HEK293 (cell line): ENCODE measurements around the gene CPA4.

Experiments used
- CTCF ChIA-PET: fragments of 350-600 bp; formaldehyde crosslinking; extraction: SDS; loops from one replicate; lab custom pipeline; 2021; ENCODE audit warnings: antibody characterized with exemption; lab: Yijun Ruan, JAX
- POLR2A ChIA-PET: fragments of 300-600 bp; formaldehyde crosslinking; extraction: SDS; loops from one replicate; lab custom pipeline; 2020; ENCODE audit warnings: antibody characterized with exemption, inconsistent platforms; lab: Yijun Ruan, JAX
- H3K27ac ChIP-seq: fragments of 200-500 bp; sonication (Bioruptor generic); 2 replicates; pipeline ENCODE4 v1.5.1; 2014; ENCODE audit warnings: low read depth, low read length, control low read depth, inconsistent platforms; ENCODE audit errors: extremely low read depth
- H3K36me3 ChIP-seq, 2 experiments: fragments of 200-500 bp in 1 of 2; sonication (Bioruptor generic) in 1 of 2; 1 replicate in 1 of 2; 2 replicates in 1 of 2; pipeline ENCODE4 v1.5.1; 2014 to 2017; ENCODE audit warnings: inconsistent platforms in 2 of 2, low read length in 2 of 2; ENCODE audit not compliant: control insufficient read depth in 2 of 2, insufficient read depth in 1 of 2
- H3K4me1 ChIP-seq: fragments of 200-500 bp; sonication (Bioruptor generic); 2 replicates; pipeline ENCODE4 v1.5.1; 2014; ENCODE audit warnings: mild to moderate bottlenecking, low read length, inconsistent platforms; ENCODE audit not compliant: control insufficient read depth, insufficient read depth
- H3K4me3 ChIP-seq: 2 replicates; pipeline ENCODE4 v1.5.1; 2011; ENCODE audit warnings: low read depth, mild to moderate bottlenecking, control low read depth, low read length, moderate library complexity
- H3K9me3 ChIP-seq: fragments of 200-500 bp; sonication (Bioruptor generic); 2 replicates; pipeline ENCODE4 v1.5.1; 2014; ENCODE audit warnings: low read depth, low read length, inconsistent platforms; ENCODE audit not compliant: control insufficient read depth, insufficient read depth
- GFI1B ChIP-seq: fragments of 450-650 bp; formaldehyde crosslinking; IDR thresholded peaks from 2 replicates; pipeline ENCODE4 v1.5.1; 2016; ENCODE audit warnings: missing biosample characterization, missing genetic modification characterization
- GLIS2 ChIP-seq: fragments of 450-650 bp; formaldehyde crosslinking; IDR thresholded peaks from 2 replicates; pipeline ENCODE4 v1.5.1; 2016; ENCODE audit warnings: missing biosample characterization, missing genetic modification characterization
- IKZF3 ChIP-seq: fragments of 450-650 bp; IDR thresholded peaks from 2 replicates; pipeline ENCODE4 v1.5.0; 2018; ENCODE audit warnings: missing biosample characterization, mild to moderate bottlenecking, missing genetic modification characterization, moderate library complexity
- RBAK ChIP-seq: fragments of 450-650 bp; formaldehyde crosslinking; IDR thresholded peaks from 2 replicates; pipeline ENCODE4 v1.5.1; 2016; ENCODE audit warnings: missing biosample characterization, missing genetic modification characterization
- ZNF155 ChIP-seq: fragments of 450-650 bp; formaldehyde crosslinking; IDR thresholded peaks from 2 replicates; pipeline ENCODE4 v1.5.1; 2016; ENCODE audit warnings: missing biosample characterization, missing genetic modification characterization
- ZNF248 ChIP-seq: fragments of 450-650 bp; formaldehyde crosslinking; IDR thresholded peaks from 2 replicates; pipeline ENCODE4 v1.5.1; 2017; ENCODE audit warnings: missing biosample characterization, missing genetic modification characterization
- ZNF354C ChIP-seq: fragments of 450-650 bp; formaldehyde crosslinking; IDR thresholded peaks from 2 replicates; pipeline ENCODE4 v1.5.1; 2016; ENCODE audit warnings: missing biosample characterization, missing genetic modification characterization, low read depth, borderline replicate concordance
- ZNF510 ChIP-seq: fragments of 450-650 bp; formaldehyde crosslinking; IDR thresholded peaks from 2 replicates; pipeline ENCODE4 v1.5.1; 2018; ENCODE audit warnings: mild to moderate bottlenecking, missing genetic modification characterization, missing biosample characterization; ENCODE audit not compliant: insufficient replicate concordance
- ZNF571 ChIP-seq: fragments of 450-650 bp; formaldehyde crosslinking; IDR thresholded peaks from 2 replicates; pipeline ENCODE4 v1.5.0; 2017; ENCODE audit warnings: missing biosample characterization, missing genetic modification characterization
- ZNF626 ChIP-seq: fragments of 450-650 bp; sonication (Bioruptor Pico); formaldehyde crosslinking; IDR thresholded peaks from 2 replicates; pipeline ENCODE4 v1.5.1; 2018; ENCODE audit warnings: missing biosample characterization, missing genetic modification characterization, inconsistent platforms
- ZNF843 ChIP-seq: fragments of 450-650 bp; formaldehyde crosslinking; IDR thresholded peaks from 2 replicates; pipeline ENCODE4 v1.5.1; 2016; ENCODE audit warnings: missing biosample characterization, missing genetic modification characterization
- ZSCAN16 ChIP-seq: fragments of 450-650 bp; formaldehyde crosslinking; IDR thresholded peaks from 2 replicates; pipeline ENCODE4 v1.5.1; 2016; ENCODE audit warnings: missing biosample characterization, missing genetic modification characterization
- ZSCAN30 ChIP-seq: fragments of 450-650 bp; IDR thresholded peaks from 2 replicates; pipeline ENCODE4 v1.5.1; 2018; ENCODE audit warnings: missing biosample characterization, mild to moderate bottlenecking, missing genetic modification characterization, moderate library complexity
- TF ChIP-seq, protein P1 (sequence below): fragments of 450-650 bp; formaldehyde crosslinking; IDR thresholded peaks from 2 replicates; pipeline ENCODE4 v1.5.1; 2016; ENCODE audit warnings: missing biosample characterization, missing genetic modification characterization
- TF ChIP-seq, protein P2 (sequence below): fragments of 450-650 bp; formaldehyde crosslinking; conservative IDR thresholded peaks from 2 replicates; pipeline ENCODE4 v1.5.1; 2016; ENCODE audit warnings: low read depth, missing biosample characterization, missing genetic modification characterization
- TF ChIP-seq, protein P3 (sequence below): fragments of 450-650 bp; formaldehyde crosslinking; IDR thresholded peaks from 2 replicates; pipeline ENCODE4 v1.5.1; 2016; ENCODE audit warnings: missing biosample characterization, missing genetic modification characterization, borderline replicate concordance
- TF ChIP-seq, protein P4 (sequence below): fragments of 450-650 bp; formaldehyde crosslinking; IDR thresholded peaks from 2 replicates; pipeline ENCODE4 v1.5.1; 2016; ENCODE audit warnings: missing biosample characterization, missing genetic modification characterization
- TF ChIP-seq, protein P5 (sequence below): fragments of 450-650 bp; formaldehyde crosslinking; IDR thresholded peaks from 2 replicates; pipeline ENCODE4 v1.5.1; 2017; ENCODE audit warnings: missing biosample characterization, missing genetic modification characterization
- TF ChIP-seq, protein P6 (sequence below): fragments of 450-650 bp; formaldehyde crosslinking; IDR thresholded peaks from 2 replicates; pipeline ENCODE4; 2016; ENCODE audit warnings: missing biosample characterization, missing genetic modification characterization

CPA4 gene

DNA sequence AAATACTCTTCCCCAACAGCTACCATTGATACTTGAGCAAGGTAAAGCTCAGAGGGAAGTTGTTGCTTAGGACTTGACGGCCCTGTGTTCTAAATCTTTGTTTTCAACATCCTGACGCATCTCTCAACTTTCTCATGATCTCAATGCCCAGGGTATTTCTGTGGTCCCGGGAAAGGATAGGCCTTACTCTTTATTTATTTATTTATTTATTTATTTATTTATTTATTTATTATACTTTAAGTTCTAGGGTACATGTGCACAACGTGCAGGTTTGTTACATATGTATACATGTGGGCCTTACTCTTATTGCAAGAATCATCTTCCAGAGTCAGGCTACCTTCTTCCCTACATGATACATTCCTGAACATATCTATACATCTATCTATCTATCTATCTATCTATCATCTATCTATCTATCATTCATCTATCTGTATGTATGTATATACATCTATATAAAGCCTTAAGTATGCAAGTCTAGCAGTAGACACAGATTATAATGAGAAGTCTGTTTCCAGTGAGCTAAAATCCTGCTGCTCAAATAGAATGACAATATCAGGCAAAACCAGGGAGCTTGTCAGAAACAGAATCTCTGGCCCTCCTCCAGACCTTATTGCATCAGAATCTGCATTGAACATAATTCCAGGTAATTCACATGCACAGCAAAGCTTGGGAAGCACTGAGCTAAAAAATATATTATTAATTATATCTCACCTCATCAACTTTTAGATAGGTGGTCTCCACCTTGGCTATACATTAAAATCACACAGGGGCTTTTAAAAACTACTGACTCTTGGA is 39.5 kb downstream of the CPA4 start (continued):
- TF ChIP-seq, protein P1, sequence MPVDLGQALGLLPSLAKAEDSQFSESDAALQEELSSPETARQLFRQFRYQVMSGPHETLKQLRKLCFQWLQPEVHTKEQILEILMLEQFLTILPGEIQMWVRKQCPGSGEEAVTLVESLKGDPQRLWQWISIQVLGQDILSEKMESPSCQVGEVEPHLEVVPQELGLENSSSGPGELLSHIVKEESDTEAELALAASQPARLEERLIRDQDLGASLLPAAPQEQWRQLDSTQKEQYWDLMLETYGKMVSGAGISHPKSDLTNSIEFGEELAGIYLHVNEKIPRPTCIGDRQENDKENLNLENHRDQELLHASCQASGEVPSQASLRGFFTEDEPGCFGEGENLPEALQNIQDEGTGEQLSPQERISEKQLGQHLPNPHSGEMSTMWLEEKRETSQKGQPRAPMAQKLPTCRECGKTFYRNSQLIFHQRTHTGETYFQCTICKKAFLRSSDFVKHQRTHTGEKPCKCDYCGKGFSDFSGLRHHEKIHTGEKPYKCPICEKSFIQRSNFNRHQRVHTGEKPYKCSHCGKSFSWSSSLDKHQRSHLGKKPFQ (tag by site-specific recombination), result 0 out of 2 replicates have a peak, but pooled peaks have one; percentile 42
- TF ChIP-seq ZNF510, result peak; percentile 40
- TF ChIP-seq, protein P2, sequence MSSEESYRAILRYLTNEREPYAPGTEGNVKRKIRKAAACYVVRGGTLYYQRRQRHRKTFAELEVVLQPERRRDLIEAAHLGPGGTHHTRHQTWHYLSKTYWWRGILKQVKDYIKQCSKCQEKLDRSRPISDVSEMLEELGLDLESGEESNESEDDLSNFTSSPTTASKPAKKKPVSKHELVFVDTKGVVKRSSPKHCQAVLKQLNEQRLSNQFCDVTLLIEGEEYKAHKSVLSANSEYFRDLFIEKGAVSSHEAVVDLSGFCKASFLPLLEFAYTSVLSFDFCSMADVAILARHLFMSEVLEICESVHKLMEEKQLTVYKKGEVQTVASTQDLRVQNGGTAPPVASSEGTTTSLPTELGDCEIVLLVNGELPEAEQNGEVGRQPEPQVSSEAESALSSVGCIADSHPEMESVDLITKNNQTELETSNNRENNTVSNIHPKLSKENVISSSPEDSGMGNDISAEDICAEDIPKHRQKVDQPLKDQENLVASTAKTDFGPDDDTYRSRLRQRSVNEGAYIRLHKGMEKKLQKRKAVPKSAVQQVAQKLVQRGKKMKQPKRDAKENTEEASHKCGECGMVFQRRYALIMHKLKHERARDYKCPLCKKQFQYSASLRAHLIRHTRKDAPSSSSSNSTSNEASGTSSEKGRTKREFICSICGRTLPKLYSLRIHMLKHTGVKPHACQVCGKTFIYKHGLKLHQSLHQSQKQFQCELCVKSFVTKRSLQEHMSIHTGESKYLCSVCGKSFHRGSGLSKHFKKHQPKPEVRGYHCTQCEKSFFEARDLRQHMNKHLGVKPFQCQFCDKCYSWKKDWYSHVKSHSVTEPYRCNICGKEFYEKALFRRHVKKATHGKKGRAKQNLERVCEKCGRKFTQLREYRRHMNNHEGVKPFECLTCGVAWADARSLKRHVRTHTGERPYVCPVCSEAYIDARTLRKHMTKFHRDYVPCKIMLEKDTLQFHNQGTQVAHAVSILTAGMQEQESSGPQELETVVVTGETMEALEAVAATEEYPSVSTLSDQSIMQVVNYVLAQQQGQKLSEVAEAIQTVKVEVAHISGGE, result peak; percentile 67

DNA sequence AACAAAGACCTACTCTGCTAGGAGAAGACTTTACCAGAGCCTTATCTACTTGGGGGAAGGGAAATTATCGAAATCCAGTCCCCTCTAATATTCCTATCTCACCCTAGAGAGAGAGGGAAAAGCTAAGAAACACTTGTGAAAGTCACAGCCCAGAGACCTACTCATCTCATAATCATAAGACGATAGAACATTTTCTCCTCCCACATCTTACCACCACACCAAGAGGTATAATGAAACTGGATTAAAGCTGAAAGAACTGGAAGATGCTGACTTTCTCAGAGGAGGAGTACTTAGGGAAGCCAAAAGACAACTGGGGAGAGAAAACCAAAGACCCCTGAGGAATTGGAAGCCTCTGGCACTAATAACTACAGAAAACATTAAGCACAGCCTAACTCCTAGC is 40.9 kb downstream of the CPA4 start:
- ChIA-PET CTCF (no interaction called here), POLR2A (no interaction called here)
- Histone ChIP-seq H3K36me3 (no peaks in the 10 kb centered on the region), H3K9me3 (no peaks in the 10 kb centered on the region), H3K4me1 (peaks cover 7% of the 10 kb centered on the region; the same call in 1 of the 2 replicates), H3K4me3 (no peak overlapping the region), H3K27ac (no peak overlapping the region)
- TF ChIP-seq ZNF354C (tag by site-specific recombination), result no peak
- TF ChIP-seq, protein P3, sequence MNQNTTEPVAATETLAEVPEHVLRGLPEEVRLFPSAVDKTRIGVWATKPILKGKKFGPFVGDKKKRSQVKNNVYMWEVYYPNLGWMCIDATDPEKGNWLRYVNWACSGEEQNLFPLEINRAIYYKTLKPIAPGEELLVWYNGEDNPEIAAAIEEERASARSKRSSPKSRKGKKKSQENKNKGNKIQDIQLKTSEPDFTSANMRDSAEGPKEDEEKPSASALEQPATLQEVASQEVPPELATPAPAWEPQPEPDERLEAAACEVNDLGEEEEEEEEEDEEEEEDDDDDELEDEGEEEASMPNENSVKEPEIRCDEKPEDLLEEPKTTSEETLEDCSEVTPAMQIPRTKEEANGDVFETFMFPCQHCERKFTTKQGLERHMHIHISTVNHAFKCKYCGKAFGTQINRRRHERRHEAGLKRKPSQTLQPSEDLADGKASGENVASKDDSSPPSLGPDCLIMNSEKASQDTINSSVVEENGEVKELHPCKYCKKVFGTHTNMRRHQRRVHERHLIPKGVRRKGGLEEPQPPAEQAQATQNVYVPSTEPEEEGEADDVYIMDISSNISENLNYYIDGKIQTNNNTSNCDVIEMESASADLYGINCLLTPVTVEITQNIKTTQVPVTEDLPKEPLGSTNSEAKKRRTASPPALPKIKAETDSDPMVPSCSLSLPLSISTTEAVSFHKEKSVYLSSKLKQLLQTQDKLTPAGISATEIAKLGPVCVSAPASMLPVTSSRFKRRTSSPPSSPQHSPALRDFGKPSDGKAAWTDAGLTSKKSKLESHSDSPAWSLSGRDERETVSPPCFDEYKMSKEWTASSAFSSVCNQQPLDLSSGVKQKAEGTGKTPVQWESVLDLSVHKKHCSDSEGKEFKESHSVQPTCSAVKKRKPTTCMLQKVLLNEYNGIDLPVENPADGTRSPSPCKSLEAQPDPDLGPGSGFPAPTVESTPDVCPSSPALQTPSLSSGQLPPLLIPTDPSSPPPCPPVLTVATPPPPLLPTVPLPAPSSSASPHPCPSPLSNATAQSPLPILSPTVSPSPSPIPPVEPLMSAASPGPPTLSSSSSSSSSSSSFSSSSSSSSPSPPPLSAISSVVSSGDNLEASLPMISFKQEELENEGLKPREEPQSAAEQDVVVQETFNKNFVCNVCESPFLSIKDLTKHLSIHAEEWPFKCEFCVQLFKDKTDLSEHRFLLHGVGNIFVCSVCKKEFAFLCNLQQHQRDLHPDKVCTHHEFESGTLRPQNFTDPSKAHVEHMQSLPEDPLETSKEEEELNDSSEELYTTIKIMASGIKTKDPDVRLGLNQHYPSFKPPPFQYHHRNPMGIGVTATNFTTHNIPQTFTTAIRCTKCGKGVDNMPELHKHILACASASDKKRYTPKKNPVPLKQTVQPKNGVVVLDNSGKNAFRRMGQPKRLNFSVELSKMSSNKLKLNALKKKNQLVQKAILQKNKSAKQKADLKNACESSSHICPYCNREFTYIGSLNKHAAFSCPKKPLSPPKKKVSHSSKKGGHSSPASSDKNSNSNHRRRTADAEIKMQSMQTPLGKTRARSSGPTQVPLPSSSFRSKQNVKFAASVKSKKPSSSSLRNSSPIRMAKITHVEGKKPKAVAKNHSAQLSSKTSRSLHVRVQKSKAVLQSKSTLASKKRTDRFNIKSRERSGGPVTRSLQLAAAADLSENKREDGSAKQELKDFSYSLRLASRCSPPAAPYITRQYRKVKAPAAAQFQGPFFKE (tag by site-specific recombination), result no peak
- TF ChIP-seq, protein P4, sequence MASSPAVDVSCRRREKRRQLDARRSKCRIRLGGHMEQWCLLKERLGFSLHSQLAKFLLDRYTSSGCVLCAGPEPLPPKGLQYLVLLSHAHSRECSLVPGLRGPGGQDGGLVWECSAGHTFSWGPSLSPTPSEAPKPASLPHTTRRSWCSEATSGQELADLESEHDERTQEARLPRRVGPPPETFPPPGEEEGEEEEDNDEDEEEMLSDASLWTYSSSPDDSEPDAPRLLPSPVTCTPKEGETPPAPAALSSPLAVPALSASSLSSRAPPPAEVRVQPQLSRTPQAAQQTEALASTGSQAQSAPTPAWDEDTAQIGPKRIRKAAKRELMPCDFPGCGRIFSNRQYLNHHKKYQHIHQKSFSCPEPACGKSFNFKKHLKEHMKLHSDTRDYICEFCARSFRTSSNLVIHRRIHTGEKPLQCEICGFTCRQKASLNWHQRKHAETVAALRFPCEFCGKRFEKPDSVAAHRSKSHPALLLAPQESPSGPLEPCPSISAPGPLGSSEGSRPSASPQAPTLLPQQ (tag by site-specific recombination), result no peak
- TF ChIP-seq ZNF843 (tag by site-specific recombination), result no peak
- TF ChIP-seq IKZF3 (tag by site-specific recombination), result no peak
- TF ChIP-seq, protein P5, sequence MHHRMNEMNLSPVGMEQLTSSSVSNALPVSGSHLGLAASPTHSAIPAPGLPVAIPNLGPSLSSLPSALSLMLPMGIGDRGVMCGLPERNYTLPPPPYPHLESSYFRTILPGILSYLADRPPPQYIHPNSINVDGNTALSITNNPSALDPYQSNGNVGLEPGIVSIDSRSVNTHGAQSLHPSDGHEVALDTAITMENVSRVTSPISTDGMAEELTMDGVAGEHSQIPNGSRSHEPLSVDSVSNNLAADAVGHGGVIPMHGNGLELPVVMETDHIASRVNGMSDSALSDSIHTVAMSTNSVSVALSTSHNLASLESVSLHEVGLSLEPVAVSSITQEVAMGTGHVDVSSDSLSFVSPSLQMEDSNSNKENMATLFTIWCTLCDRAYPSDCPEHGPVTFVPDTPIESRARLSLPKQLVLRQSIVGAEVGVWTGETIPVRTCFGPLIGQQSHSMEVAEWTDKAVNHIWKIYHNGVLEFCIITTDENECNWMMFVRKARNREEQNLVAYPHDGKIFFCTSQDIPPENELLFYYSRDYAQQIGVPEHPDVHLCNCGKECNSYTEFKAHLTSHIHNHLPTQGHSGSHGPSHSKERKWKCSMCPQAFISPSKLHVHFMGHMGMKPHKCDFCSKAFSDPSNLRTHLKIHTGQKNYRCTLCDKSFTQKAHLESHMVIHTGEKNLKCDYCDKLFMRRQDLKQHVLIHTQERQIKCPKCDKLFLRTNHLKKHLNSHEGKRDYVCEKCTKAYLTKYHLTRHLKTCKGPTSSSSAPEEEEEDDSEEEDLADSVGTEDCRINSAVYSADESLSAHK, result no peak
- TF ChIP-seq ZSCAN30, result no peak
- TF ChIP-seq ZNF571 (tag by site-specific recombination), result no peak
- TF ChIP-seq ZNF155 (tag by site-specific recombination), result no peak
- no peak for TF ChIP-seq ZNF248 (tag by site-specific recombination)
- TF ChIP-seq, protein P6, sequence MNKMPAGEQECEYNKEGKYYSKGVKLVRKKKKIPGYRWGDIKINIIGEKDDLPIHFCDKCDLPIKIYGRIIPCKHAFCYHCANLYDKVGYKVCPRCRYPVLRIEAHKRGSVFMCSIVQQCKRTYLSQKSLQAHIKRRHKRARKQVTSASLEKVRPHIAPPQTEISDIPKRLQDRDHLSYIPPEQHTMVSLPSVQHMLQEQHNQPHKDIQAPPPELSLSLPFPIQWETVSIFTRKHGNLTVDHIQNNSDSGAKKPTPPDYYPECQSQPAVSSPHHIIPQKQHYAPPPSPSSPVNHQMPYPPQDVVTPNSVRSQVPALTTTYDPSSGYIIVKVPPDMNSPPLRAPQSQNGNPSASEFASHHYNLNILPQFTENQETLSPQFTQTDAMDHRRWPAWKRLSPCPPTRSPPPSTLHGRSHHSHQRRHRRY (tag by site-specific recombination), result no peak
- TF ChIP-seq ZNF626 (tag by site-specific recombination), result no peak
- TF ChIP-seq GFI1B (tag by site-specific recombination), result no peak
- TF ChIP-seq ZSCAN16 (tag by site-specific recombination), result no peak
- no peak for TF ChIP-seq RBAK (tag by site-specific recombination)
- TF ChIP-seq GLIS2, result no peak
